ENCODE data around the gene ANTXR1. TPM values are rescaled to one million over a fixed set of nuclear protein-coding genes. Genes with fewer than 3 reads are reported as not detected.

ANTXR1 gene
- total RNA-seq, 1 experiment from 2014 or later = 37.3 TPM

DNA sequence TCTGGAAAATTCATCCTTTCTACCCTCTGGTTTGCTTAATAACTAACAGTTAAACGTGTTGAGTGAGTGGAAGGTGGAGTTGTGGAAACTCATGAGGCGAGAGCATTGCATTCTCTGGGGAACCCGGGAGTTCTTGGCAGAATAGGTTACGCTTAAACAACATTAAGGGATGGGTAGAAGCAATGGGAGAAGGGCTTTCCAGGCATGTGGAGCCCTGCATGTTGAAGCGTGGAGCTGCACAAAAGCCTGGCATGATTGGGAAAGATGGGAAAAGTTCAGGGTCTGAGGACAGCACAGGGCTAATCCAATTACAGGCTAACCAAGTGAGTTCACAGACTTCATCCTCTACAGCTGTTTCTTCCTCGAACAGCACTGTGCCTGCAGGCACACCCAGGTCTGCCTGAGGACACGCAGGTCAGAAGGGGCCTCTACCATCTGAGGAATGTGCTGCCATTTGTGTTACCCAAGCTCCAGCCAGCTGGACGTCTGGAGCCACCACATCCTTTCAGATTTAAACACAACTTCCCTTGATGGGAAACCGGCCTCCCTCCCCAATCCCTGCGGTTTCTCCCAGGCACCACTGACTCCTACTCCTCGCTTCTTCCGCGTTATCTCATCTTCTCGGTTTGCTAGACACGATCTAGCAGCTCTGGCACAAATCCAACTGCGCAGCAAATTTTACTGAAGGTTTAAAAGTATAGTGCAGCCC, 164.2 kb downstream of the ANTXR1 start:
- no peak overlapping the region for H2AK5ac ChIP-seq (ENCODE audit: insufficient read length, low read length)
- H3K23ac ChIP-seq (ENCODE audit: insufficient read length, low read depth, low read length) = no peak overlapping the region
- Mint-ChIP-seq H3K27ac (peak overlapping the region; percentile 98 to 99 (median 98)), H3K9me3 (no peaks in the 10 kb centered on the region), H3K4me3 (peak overlapping the region; percentile 46 to 76; a peak in 4 of 5 replicates), H3K27me3 (ENCODE audit: low read depth) (no peaks in the 10 kb centered on the region), H3K4me1 (peaks cover 28 to 31% of the 10 kb centered on the region in 2 experiments), H3K36me3 (ENCODE audit: insufficient read depth in 1 of 3, low read depth in 3 of 3) (peaks cover 0 to 6% (median 4%) of the 10 kb centered on the region in 3 experiments; a peak in 2 of 7 replicates)
- H3K79me1 ChIP-seq (ENCODE audit: insufficient read depth, low read depth, low read length, poor library complexity, severe bottlenecking) = no peaks in the 10 kb centered on the region
- peak overlapping the region; percentile 12 for H4K91ac ChIP-seq (ENCODE audit: insufficient read length, low read depth, low read length)
- no peaks in the 10 kb centered on the region for H3K23me2 ChIP-seq (ENCODE audit: insufficient read length, low read depth, low read length, poor library complexity, severe bottlenecking)
- H3K9me3 ChIP-seq (ENCODE audit: control insufficient read depth, low read depth, low read length) = no peaks in the 10 kb centered on the region
- peak overlapping the region; percentile 56 for H3K4me2 ChIP-seq (ENCODE audit: insufficient read depth, insufficient read length, low read length)
- no peak overlapping the region for H2BK15ac ChIP-seq (ENCODE audit: low read depth, low read length)
- H3T11ph ChIP-seq (ENCODE audit: low read length) = no peak overlapping the region
- H3K56ac ChIP-seq (ENCODE audit: insufficient read length, low read depth, low read length) = no peak overlapping the region
- no peaks in the 10 kb centered on the region for H4K20me1 ChIP-seq (ENCODE audit: control insufficient read depth, insufficient read depth, insufficient read length)
- peak overlapping the region; percentile 91 for H3K18ac ChIP-seq (ENCODE audit: insufficient read length, low read depth, low read length)
- no peaks in the 10 kb centered on the region for H3K79me2 ChIP-seq (ENCODE audit: insufficient read depth, low read length)
- TF ChIP-seq, protein P1, sequence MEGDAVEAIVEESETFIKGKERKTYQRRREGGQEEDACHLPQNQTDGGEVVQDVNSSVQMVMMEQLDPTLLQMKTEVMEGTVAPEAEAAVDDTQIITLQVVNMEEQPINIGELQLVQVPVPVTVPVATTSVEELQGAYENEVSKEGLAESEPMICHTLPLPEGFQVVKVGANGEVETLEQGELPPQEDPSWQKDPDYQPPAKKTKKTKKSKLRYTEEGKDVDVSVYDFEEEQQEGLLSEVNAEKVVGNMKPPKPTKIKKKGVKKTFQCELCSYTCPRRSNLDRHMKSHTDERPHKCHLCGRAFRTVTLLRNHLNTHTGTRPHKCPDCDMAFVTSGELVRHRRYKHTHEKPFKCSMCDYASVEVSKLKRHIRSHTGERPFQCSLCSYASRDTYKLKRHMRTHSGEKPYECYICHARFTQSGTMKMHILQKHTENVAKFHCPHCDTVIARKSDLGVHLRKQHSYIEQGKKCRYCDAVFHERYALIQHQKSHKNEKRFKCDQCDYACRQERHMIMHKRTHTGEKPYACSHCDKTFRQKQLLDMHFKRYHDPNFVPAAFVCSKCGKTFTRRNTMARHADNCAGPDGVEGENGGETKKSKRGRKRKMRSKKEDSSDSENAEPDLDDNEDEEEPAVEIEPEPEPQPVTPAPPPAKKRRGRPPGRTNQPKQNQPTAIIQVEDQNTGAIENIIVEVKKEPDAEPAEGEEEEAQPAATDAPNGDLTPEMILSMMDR (conservative IDR thresholded peaks at IDR 0.05) = no peak
- H3K14ac ChIP-seq (ENCODE audit: insufficient read depth, low read length) = no peak overlapping the region
- H2AFZ ChIP-seq (ENCODE audit: low read length) = no peak overlapping the region
- no peak overlapping the region for H2BK20ac ChIP-seq (ENCODE audit: low read depth, low read length, poor library complexity, severe bottlenecking)
- no peak overlapping the region for H2BK120ac ChIP-seq (ENCODE audit: low read depth, low read length, poor library complexity, severe bottlenecking)
- no peak overlapping the region for H2BK12ac ChIP-seq (ENCODE audit: insufficient read length, low read depth, low read length)
- DNase-seq = peak; percentile 70
- peaks cover 11% of the 10 kb centered on the region; the same call in 1 of the 2 replicates for H3K4me1 ChIP-seq (ENCODE audit: insufficient read depth, low read length)
- H4K8ac ChIP-seq (replicated peaks; ENCODE audit: insufficient read length, low read depth, low read length) = no peak overlapping the region
- no peak overlapping the region for H4K5ac ChIP-seq (ENCODE audit: insufficient read length, low read depth, low read length)
- WGBS (ENCODE audit: extremely low coverage, insufficient read length, low lambda C conversion rate) = no CpG with 5 or more reads among the region's 16 CpGs
- H3K9ac ChIP-seq (ENCODE audit: extremely low read depth, insufficient read length, low read length) = no peak overlapping the region
- H3K27me3 ChIP-seq (ENCODE audit: insufficient read depth, low read length) = no peaks in the 10 kb centered on the region
- H3K4ac ChIP-seq (ENCODE audit: low read depth, low read length) = no peak overlapping the region
- H2BK5ac ChIP-seq (ENCODE audit: insufficient read length, low read length) = no peak overlapping the region
- H3K27ac ChIP-seq (ENCODE audit: insufficient read length, low read depth, low read length) = peak overlapping the region; percentile 94
